Right kidney (tissue), 9 donors: Measurements from ENCODE around the gene TUBG1.

Source experiments
- DNase-seq: peaks from one replicate; pipeline ENCODE4 v3.0.0-alpha.2; 2016
- long read RNA-seq, 8 donors: transcript quantifications; one replicate each; lab custom pipeline, GENCODE V29; 2026

Gene TUBG1
- long read RNA-seq, donor 1, transcript TUBG1-201 (11 exons, 1,611 nt) = major isoform, 15 of 27 reads
- long read RNA-seq, donor 1, partial matches to known transcripts = 12 of 27 reads
- long read RNA-seq, donor 1, other reads (novel, unspliced or antisense) = 0 of 27 reads
- long read RNA-seq, donor 2, transcript TUBG1-201 (11 exons, 1,611 nt) = major isoform, 13 of 25 reads
- long read RNA-seq, donor 2, partial matches to known transcripts = 12 of 25 reads
- long read RNA-seq, donor 2, other reads (novel, unspliced or antisense) = 0 of 25 reads
- long read RNA-seq, donor 3, transcript TUBG1-201 (11 exons, 1,611 nt) = major isoform, 11 of 18 reads
- long read RNA-seq, donor 3, partial matches to known transcripts = 7 of 18 reads
- long read RNA-seq, donor 3, other reads (novel, unspliced or antisense) = 0 of 18 reads
- long read RNA-seq, donor 4, transcript TUBG1-201 (11 exons, 1,611 nt) = major isoform, 7 of 23 reads
- long read RNA-seq, donor 4, partial matches to known transcripts = 16 of 23 reads
- long read RNA-seq, donor 4, other reads (novel, unspliced or antisense) = 0 of 23 reads
- long read RNA-seq, donor 5, transcript TUBG1-201 (11 exons, 1,611 nt) = major isoform, 29 of 63 reads
- long read RNA-seq, donor 5, partial matches to known transcripts = 34 of 63 reads
- long read RNA-seq, donor 5, other reads (novel, unspliced or antisense) = 0 of 63 reads
- long read RNA-seq, donor 6, transcript TUBG1-201 (11 exons, 1,611 nt) = major isoform, 12 of 49 reads
- long read RNA-seq, donor 6, partial matches to known transcripts = 37 of 49 reads
- long read RNA-seq, donor 6, other reads (novel, unspliced or antisense) = 0 of 49 reads
- long read RNA-seq, donor 7 = 0 reads
- long read RNA-seq, donor 8, transcript TUBG1-201 (11 exons, 1,611 nt) = major isoform, 22 of 35 reads
- long read RNA-seq, donor 8, partial matches to known transcripts = 13 of 35 reads
- long read RNA-seq, donor 8, other reads (novel, unspliced or antisense) = 0 of 35 reads

- peak; percentile 99 for DNase-seq
Measured at GRCh38 chr17:42609182-42609813, at the start of gene TUBG1, which contains the start of gene RETREG3. TUBG1 (plus strand) TSS chr17:42609683; CDS start chr17:42609738, 55 bp downstream. RETREG3 (minus strand) TSS chr17:42609374; CDS start chr17:42609324, 50 bp downstream.

GRCh38 chr17:42560246-42560645 is 49.2 kb upstream of the TUBG1 start:
- DNase-seq = no peak

DNA sequence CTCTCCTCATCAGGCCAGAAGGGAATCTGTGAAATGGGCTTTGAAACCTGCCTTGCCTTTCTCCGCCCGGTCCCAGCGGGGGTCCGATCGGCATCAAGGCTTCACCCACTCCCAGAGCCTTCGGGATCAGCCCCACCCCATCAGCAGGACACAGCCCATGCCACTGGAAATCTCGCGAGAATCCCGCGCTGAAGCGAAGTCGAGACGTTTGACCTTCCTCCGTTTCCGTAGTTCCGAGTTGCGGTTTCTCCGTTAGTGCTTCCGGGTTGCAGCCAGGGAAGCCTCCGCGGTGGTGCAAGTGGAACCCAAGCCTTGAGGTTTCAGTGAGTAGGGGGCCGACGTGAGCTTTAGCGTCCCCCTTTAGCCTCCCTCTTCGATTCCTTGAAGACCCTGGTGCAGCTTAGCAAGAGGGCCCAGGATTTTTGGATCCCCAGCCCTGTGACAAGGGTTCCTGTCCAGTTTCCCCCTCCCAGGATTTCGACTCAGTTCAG is 47.5 kb upstream of the TUBG1 start, which contains the start of gene COASY:
Gene COASY, plus strand, starts transcription at position 252 of the 491 bp plus-strand sequence. CDS start 475 bp downstream, outside the sequence.
- DNase-seq = peak; percentile 84

GRCh38 chr17:42562388-42563142 is 46.9 kb upstream of the TUBG1 start:
- DNase-seq = no peak

GRCh38 chr17:42563143-42563509 is 46.4 kb upstream of the TUBG1 start:
- no peak for DNase-seq

DNA sequence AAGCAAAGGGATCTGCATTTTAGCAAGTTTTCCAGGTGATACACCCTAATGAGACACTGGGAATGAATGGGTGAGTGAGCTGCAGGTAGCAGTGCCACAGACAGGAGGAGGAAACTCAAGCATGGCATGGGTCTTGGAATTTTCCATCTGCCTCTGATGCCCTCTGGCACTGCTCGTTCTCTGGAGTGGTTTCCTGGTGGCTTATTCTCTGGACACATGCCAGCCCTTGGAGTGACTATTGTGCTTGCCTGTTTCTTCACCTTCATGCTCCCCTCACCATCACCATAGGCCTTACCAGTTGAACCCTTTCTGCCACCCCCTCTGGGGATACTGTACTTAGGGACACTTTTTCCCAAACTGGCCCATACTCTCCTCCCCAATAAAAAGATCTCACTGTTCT is 45.9 kb upstream of the TUBG1 start:
- DNase-seq = no peak

- no peak for DNase-seq
Measured at GRCh38 chr17:42563950-42564349, 45.5 kb upstream of the TUBG1 start.

DNA sequence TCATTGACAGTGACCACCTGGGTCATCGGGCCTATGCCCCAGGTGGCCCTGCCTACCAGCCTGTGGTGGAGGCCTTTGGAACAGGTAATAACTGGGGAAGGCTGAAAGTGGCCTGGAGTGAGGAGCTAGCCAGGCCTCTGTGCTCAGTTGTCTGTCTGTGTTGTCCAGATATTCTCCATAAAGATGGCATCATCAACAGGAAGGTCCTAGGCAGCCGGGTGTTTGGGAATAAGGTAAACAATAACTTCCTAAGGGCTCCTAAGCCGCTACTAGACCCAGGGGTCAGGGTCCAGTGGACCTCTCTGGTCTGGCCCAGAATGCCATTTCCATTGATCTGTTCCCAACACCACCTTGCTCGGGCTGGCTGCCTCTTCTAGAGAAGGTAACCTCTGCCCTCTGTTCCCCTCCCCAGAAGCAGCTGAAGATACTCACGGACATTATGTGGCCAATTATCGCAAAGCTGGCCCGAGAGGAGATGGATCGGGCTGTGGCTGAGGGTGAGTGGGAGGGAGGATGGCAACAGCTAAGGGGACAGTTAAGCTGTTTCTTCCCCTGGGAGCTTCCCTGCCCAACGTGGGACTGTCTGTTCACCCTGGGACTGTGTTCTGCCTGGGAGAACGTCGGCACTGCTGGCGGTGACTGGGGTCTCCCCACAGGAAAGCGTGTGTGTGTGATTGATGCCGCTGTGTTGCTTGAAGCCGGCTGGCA is 44.5 kb upstream of the TUBG1 start:
- no peak for DNase-seq

GRCh38 chr17:42565523-42566214 is 43.8 kb upstream of the TUBG1 start:
- DNase-seq = no peak

DNA sequence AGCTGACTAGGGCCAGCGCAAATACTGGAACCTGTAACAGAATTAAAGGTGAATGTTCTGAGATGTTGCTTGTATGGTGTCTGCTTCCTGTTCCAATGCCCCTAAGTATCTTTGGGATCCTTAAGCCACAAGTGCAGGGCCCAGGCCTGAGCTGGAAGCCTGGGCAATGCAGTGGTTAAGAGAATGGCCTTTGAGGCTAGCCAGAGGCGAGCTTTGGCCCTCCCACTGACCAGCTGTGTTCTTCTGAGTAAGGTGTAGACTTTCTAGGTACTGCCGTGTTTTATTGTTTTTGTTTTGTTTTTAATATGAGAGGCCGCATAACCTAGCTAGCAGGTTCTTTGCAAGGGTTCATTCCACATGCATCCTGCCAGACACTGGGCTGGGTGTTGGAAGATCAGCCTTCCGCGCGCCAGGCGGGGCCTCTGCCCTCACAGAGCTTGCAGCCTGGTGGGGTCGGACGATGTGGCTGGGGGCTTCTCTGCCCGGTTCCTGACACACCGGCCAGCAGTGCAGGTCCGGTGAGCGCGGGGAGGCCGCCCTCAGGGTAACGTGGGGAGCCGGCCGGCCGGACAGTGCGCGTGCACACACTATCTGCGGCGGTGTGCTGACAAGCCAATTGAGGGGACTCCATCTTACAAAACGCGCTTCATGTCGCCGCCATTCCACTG is 43.1 kb upstream of the TUBG1 start:
- no peak for DNase-seq

- DNase-seq = peak; percentile 94
Measured at GRCh38 chr17:42566883-42567573, 42.5 kb upstream of the TUBG1 start, which contains the start of gene MLX. MLX (plus strand) TSS chr17:42567100; CDS start chr17:42567125, 25 bp downstream.

- no peak for DNase-seq
Measured at GRCh38 chr17:42568341-42569111, 41.0 kb upstream of the TUBG1 start.

GRCh38 chr17:42571435-42572225 is 37.9 kb upstream of the TUBG1 start:
- no peak for DNase-seq

DNA sequence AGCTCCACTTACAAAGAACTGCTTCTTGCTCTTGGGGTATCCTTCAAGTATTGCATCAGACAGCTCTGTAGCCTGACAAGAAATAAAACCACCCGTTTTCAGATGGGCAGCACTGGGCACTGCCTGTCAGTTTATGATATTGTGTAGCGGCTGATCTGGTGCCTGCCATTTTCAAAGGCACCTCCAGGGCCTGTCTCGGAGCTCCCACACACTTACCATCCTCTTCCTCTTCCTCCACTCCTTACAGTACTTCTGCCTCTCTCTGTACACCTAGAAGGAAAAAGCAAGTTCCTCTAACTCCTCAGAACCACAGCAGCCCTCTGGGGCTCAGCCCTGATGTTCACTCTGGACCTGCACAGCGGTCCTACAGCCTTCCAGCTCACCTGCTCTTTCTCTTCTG is 36.4 kb upstream of the TUBG1 start:
- no peak for DNase-seq

- no peak for DNase-seq
Measured at GRCh38 chr17:42574463-42574862, 35.0 kb upstream of the TUBG1 start.

DNA sequence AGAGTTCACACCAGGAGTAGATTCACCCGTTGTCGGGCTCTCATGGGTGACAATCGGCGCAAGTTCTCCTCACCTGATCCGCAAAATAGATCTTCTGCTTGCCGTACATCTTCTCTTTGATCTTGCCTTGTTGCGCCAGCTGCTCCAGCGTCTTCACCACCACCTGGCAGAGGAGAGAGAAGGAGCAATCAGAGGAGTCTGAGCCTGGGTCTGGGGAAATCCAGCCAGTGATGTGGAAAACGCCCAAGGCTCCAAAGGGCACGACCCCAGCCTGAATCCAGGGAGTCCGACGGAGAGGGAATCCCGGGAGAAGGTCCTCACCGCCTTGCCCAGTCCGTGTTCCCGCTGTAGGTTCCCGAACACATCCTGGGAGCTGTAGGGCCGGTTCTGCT is 32.3 kb upstream of the TUBG1 start:
- no peak for DNase-seq
